ENCODE data around the gene DZIP1L.

DNA sequence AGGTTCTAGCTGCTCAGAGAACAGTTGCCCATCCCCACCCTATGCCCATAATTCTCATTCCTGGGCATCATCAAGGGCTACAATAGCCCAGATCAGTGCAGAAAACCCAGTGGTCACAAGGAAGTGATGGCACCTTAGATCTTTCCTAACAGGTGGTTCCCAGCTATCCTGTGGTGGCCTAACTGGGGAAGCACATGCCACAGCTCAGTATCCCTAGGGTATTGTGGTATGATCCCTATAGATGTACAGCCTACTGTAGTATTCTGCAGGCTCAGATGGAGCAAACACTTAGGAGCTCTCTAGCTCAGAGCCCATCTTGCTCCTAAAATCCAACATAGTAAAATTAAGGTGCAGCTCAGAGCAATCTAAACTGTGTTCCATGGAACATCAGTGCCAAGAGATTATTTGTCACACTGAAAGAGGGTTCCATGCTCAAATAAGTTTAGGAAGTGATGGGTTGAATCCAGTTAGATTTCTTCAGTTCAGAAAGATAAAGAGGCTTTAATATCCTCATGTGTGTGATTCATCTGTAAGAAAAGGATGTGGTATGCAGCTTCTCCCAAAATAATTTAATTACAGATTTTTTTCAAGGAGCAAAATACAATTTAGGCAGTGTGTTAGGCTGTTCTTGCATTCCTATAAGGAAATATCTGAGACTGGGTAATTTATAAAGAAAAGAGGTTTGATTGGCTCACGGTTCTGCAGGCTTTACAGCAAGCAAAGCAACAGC is 12.4 kb upstream of the DZIP1L start:
- TF ChIP-seq POLR2A (IDR thresholded peaks at IDR 0.05): no peak
- TF ChIP-seq, protein P1, sequence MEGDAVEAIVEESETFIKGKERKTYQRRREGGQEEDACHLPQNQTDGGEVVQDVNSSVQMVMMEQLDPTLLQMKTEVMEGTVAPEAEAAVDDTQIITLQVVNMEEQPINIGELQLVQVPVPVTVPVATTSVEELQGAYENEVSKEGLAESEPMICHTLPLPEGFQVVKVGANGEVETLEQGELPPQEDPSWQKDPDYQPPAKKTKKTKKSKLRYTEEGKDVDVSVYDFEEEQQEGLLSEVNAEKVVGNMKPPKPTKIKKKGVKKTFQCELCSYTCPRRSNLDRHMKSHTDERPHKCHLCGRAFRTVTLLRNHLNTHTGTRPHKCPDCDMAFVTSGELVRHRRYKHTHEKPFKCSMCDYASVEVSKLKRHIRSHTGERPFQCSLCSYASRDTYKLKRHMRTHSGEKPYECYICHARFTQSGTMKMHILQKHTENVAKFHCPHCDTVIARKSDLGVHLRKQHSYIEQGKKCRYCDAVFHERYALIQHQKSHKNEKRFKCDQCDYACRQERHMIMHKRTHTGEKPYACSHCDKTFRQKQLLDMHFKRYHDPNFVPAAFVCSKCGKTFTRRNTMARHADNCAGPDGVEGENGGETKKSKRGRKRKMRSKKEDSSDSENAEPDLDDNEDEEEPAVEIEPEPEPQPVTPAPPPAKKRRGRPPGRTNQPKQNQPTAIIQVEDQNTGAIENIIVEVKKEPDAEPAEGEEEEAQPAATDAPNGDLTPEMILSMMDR (IDR thresholded peaks at IDR 0.05): no peak

Measured in Peyer's patch (tissue), 4 donors.